K562 (cell line): ENCODE measurements around the gene GPR153. TPM values are rescaled to one million over a fixed set of nuclear protein-coding genes. Genes with fewer than 3 reads are reported as not detected.

Experiments
- CHD7 ChIP-seq: fragments of 200-600 bp; sonication (generic); IDR thresholded peaks from one replicate; pipeline ENCODE4 v1.6.1; 2012; ENCODE audit warnings: mild to moderate bottlenecking, low read depth, low read length, inconsistent platforms
- EHMT2 ChIP-seq: fragments of 450-650 bp; IDR thresholded peaks from 2 replicates; pipeline ENCODE4 v1.6.1; 2018; ENCODE audit warnings: antibody characterized with exemption
- FUS ChIP-seq: fragments of 200-400 bp; formaldehyde crosslinking; optimal IDR thresholded peaks from 2 replicates; pipeline ENCODE3; 2017; ENCODE audit warnings: low read depth, low read length
- MBD1 ChIP-seq: fragments of 250-450 bp; sonication (Bioruptor Pico); IDR thresholded peaks from 2 replicates; pipeline ENCODE4 v1.8.0; 2022; ENCODE audit warnings: inconsistent platforms
- PURB ChIP-seq: sonication (generic); formaldehyde crosslinking; IDR thresholded peaks from 2 replicates; pipeline ENCODE4 v1.9.0; 2021; ENCODE audit warnings: low read depth, mild to moderate bottlenecking, missing genetic modification reagents
- SNRNP70 ChIP-seq: fragments of 200-400 bp; formaldehyde crosslinking; optimal IDR thresholded peaks from 2 replicates; pipeline ENCODE3; 2017; ENCODE audit warnings: low read depth, low read length
- SP1 ChIP-seq: sonication (generic); formaldehyde crosslinking; IDR thresholded peaks from 2 replicates; pipeline ENCODE4 v1.8.1; 2022; ENCODE audit warnings: mild to moderate bottlenecking, missing genetic modification reagents
- SREBF2 ChIP-seq: sonication (generic); formaldehyde crosslinking; IDR thresholded peaks from 2 replicates; pipeline ENCODE4 v1.4.0; 2020; ENCODE audit warnings: mild to moderate bottlenecking, missing genetic modification reagents
- XRCC4 ChIP-seq: IDR thresholded peaks from one replicate; pipeline ENCODE4 v1.6.1; 2011; ENCODE audit not compliant: insufficient read depth, insufficient read length; ENCODE audit errors: extremely low read depth
- ZC3H8 ChIP-seq: fragments of 450-650 bp; IDR thresholded peaks from 2 replicates; pipeline ENCODE4 v1.6.1; 2017
- ZKSCAN1 ChIP-seq: fragments of 150-350 bp; IDR thresholded peaks from 2 replicates; pipeline ENCODE4 v1.6.1; 2016; ENCODE audit warnings: low read depth, low read length
- ZNF644 ChIP-seq: fragments of 200-800 bp; sonication (Bioruptor generic); IDR thresholded peaks from 2 replicates; pipeline ENCODE4 v1.6.1; 2016; ENCODE audit warnings: low read depth, missing genetic modification characterization, missing compliant biosample characterization
- ZNF76 ChIP-seq: fragments of 250-450 bp; sonication (Bioruptor Pico); IDR thresholded peaks from 2 replicates; pipeline ENCODE4 v1.4.0; 2020; ENCODE audit warnings: mild to moderate bottlenecking, moderate library complexity, borderline replicate concordance
- polyA plus RNA-seq, 8 experiments: library from polyadenylated mRNA; depleted of rRNA in 4 of 8; stranded (reverse) in 5 of 8; unstranded in 3 of 8; fragments of >200 nt; fragmentation: Nextera tagmentation in 2 of 8; fragmentation: Illumina TruSeq in 1 of 8; extraction: Ambion mirVana in 2 of 8; extraction: Trizol in 1 of 8; gene quantifications; 2 replicates each; pipeline versions ENCODE4 v1.2.1 to v1.2.3, GENCODE V29; 2011 to 2014; ENCODE audit warnings: inconsistent platforms in 1 of 8, missing spikeins in 1 of 8
- total RNA-seq, 7 experiments: library from RNA; depleted of rRNA in 6 of 7; stranded (reverse); fragments of >200 nt in 6 of 7; fragmentation: Illumina TruSeq in 2 of 7; extraction: Trizol in 2 of 7; gene quantifications; 2 replicates each; pipeline versions ENCODE4 v1.2.1 to v1.2.3, GENCODE V29; 2011 to 2021; ENCODE audit warnings: low replicate concordance in 1 of 7
- TF ChIP-seq, protein P1 (sequence below), 3 experiments: IDR thresholded peaks in 2 of 3; conservative IDR thresholded peaks in 1 of 3; 2 replicates each; pipeline ENCODE4 v1.5.1; 2011 to 2012; ENCODE audit warnings: low read length in 3 of 3, mild to moderate bottlenecking in 3 of 3, control low read depth in 2 of 3, improper control_type of control experiment in 1 of 3, inconsistent platforms in 1 of 3, low read depth in 1 of 3, mixed read lengths in 1 of 3, moderate library complexity in 1 of 3; ENCODE audit not compliant: insufficient read depth in 2 of 3

The GPR153 gene
- total and polyA plus RNA-seq, 9 of the 15 experiments (the other 6 are each of a cell fraction or from before 2014, with no cell fraction given): 0.01 to 1.5 (median 0.51) TPM

GRCh38 chr1:6205849-6206519 is 54.9 kb downstream of the GPR153 start, which contains the start of gene RNF207 (continued):
- TF ChIP-seq, protein P1, sequence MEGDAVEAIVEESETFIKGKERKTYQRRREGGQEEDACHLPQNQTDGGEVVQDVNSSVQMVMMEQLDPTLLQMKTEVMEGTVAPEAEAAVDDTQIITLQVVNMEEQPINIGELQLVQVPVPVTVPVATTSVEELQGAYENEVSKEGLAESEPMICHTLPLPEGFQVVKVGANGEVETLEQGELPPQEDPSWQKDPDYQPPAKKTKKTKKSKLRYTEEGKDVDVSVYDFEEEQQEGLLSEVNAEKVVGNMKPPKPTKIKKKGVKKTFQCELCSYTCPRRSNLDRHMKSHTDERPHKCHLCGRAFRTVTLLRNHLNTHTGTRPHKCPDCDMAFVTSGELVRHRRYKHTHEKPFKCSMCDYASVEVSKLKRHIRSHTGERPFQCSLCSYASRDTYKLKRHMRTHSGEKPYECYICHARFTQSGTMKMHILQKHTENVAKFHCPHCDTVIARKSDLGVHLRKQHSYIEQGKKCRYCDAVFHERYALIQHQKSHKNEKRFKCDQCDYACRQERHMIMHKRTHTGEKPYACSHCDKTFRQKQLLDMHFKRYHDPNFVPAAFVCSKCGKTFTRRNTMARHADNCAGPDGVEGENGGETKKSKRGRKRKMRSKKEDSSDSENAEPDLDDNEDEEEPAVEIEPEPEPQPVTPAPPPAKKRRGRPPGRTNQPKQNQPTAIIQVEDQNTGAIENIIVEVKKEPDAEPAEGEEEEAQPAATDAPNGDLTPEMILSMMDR (IDR thresholded peaks at IDR 0.05 in 2 of 3, conservative IDR thresholded peaks at IDR 0.05 in 1 of 3; ENCODE audit: insufficient read depth in 2 of 3, low read depth in 1 of 3, low read length in 3 of 3): no peak
- TF ChIP-seq PURB (CRISPR knock-in tag) (no peak), ZC3H8 (no peak), ZNF644 (tag) (no peak), EHMT2 (no peak), XRCC4 (no peak), ZNF76 (CRISPR knock-in tag) (no peak), SNRNP70 (no peak), SREBF2 (no peak), SP1 (no peak), CHD7 (no peak), ZKSCAN1 (peak; percentile 40; the same call in 1 of the 2 replicates), FUS (peak; percentile 26), MBD1 (CRISPR knock-in tag) (no peak)
